ENCODE data around the gene MSMB.

Gene MSMB

DNA sequence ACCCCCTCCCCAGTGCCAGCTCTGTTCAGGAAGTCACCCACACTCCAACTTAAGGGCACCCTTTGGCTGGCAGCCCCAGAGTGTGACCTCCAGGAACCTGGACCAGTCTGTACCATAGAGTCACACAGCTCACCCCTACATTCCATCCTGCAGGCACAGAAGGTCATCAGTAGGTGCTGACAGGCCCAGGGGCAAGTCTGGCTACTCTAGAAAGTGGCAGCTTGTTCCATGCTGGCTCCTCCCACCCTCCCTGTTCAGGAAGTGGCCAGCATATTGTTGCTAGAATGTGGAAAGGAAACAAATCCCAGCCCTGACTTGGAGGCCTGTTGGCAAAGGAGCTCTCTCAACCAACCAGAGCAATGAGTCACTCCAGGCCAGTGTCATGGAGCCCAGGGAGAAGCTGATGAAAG lies 12.5 kb downstream of the MSMB start:
- no peak for DNase-seq (ENCODE audit: low read depth)

- DNase-seq (ENCODE audit: low read depth) = no peak
Observed at GRCh38 chr10:46031648-46032532, 14.2 kb downstream of the MSMB start.

DNA sequence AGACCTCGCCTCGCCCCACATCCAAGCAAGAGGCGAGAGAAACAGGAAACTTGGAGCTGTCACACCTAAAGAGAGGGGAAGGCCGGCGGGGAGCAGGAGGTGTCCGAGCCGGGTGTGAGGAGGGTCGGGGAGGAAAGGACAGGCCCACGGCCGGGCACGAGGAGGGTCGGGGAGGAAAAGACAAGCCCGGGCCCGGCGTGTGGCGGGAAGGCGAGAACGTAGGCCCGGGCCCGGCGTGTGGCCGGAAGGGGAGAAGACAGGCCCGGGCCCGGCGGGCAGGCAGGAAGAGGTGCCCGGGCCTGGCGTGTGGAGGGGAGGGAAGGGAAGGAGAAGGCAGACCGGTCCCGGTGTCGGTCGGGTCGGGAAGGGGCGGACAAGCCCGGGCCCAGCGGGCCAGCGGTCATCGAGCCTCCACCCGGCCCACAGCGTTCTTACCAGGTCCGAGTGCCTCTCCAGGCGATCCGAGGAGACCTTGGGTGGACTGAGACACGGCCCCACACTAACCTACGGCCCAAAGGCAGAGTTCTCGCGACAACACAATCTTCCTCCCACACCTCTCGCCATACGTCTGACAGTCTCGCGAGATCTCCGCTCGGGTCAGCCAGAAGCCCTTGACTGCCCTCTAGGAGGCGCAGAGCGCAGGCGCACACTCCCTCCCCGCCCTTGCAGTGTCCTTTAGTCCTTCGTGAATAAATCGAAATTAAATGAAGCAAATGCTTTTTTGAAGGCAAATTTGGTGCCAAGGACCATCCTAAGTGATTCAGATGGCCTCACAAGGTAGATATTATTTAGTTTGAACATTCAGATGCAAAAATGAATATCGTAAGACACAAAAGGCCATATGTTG lies 15.8 kb downstream of the MSMB start, which contains the start of gene NCOA4:
TSS of gene NCOA4 (minus strand) at position 533 of the 847 bp plus-strand sequence. CDS start 13,943 bp downstream, outside the sequence.
- DNase-seq (ENCODE audit: low read depth) = peak; percentile 90

DNA sequence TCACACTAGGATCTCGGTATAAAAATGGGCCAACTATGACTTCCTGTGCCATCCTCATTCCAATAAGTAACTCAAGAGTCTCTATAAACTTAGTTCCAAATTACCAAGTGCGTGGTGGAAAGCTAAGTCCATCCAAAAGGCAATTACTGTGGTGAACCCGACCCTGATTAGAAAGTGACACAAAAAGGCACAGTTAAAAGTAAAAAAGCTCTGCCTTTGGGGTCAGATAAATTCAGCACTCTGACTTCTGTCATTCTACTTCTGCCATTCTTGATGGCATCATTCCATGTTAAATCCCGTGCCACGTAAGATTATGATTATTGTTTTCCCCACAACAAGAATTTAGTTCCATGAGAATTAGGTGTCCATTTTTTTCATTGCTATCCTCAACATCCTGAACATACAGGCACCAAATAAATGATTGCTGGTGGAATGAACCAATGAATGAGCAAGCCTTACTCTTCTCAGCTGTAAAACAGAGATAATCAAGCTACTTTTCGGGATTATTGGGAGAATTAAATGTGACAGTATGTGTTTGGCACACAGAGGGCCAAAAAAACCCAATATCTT lies 16.5 kb downstream of the MSMB start:
- DNase-seq (ENCODE audit: low read depth) = no peak

GRCh38 chr10:46028584-46029460 lies 17.2 kb downstream of the MSMB start:
- no peak for DNase-seq (ENCODE audit: low read depth)

- DNase-seq (ENCODE audit: low read depth) = no peak
Observed at GRCh38 chr10:46026106-46026505, 20.0 kb downstream of the MSMB start.

GRCh38 chr10:46025406-46025805 lies 20.7 kb downstream of the MSMB start:
- no peak for DNase-seq (ENCODE audit: low read depth)

- no peak for DNase-seq (ENCODE audit: low read depth)
Observed at GRCh38 chr10:46024948-46025347, 21.1 kb downstream of the MSMB start.

DNA sequence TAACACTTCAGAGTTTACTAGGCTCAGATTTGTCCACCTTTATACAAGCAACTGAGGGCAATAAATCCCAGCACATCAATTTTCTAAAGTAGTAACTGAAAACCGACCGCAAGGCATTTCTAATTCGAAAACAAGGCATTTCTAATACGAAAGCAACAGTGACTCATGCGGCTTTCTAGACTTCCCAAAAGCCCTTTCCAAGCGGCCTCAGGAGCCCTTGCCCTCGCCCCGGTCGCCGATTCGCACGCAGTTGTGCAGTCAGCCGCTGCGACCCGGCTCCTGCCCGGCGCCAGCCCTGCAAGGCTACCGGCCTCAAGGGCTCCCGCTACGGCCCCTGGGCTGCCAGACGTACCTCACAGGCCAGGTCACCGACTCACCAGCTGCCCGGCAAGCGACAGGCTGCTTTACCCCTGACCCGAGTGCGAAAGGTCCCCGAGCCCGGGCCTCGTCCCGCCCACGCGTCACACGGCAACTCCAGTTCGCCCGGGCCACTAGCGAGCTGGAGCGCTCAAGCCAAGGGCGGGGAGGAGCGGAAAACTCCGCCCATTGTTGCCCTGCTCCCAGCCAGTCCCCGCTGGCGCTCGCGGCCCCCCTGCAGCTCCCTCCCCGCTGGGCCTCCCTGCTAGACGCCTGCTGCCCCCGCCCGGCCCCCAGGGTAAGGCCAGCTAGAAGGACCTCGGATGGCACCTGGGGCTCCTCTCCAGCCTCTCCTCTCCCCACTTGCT lies 22.9 kb downstream of the MSMB start:
- peak; percentile 54 for DNase-seq (ENCODE audit: low read depth)

- no peak for DNase-seq (ENCODE audit: low read depth)
Observed at GRCh38 chr10:46020344-46020657, 25.8 kb downstream of the MSMB start.

DNA sequence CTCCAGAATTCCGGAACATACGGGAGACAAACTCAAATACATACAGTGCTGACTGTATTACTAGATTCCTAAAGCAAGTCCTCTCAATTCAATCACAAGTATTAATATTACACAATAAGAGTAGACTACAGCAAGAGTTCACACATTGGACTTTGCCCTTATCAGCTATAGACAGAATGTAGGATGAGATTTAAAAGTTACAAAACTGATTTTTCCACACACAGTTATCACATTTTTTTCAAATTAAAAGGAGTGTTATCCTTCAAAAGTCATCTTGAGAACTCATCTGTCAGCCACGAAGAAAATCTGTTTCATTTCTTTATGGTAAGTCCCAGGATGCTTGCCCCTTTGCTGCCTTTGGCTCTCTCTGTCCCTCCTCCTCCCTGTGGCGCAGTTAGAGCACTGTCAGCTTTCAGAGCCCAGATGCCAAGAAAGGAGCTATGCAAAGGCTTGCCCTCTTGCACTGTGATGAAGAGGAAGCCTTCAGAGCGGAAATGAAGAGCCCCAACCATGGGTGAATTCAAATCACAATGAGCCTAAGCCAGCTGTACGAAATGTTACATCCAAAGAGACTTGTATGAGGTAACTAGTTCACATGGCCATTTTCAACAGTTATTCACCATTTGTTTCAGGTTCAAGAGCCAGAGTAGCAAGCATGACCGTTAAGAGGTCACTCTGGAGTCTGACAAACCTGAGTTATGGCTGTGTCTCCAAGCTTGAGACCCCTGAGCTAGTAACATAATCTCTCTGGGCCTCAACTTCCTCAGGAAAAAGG lies 26.3 kb downstream of the MSMB start:
- no peak for DNase-seq (ENCODE audit: low read depth)

DNA sequence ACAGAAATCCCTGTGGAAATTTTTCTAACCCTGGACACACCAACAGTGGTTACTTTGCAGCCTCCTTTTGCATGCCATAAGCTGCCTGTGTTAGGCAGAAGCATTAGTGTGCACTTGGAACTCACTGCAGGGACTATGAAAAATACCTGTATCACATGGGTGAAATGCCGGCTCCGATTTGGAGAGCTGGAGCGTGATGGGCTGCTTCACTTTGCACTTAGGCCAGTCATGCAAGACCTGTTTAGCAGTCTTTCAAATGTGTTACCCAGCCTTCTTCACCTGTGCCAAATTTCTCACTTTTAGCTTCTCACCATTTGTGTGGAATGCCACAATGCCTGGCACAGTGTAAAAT lies 26.9 kb downstream of the MSMB start:
- DNase-seq (ENCODE audit: low read depth) = no peak

- DNase-seq (ENCODE audit: low read depth) = no peak
Observed at GRCh38 chr10:46018453-46019176, 27.5 kb downstream of the MSMB start.

DNA sequence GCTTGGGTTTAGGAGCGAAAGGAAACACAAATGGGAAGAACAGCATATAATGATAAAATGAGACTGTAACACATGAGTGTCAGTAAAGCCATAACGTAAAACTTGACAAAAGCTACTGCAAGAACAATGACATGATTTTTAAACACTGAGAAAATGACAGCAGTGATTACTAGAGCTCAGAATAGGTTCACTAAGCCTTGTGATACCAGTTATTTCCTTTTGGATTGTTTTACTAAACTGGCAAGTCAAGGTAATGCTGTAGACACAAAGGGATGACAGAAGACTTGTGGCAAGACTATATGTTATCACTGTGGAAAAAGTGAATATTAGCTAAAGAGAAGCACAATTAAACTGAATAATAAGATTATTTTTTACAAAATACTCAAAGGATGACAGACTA lies 28.3 kb downstream of the MSMB start:
- no peak for DNase-seq (ENCODE audit: low read depth)

- no peak for DNase-seq (ENCODE audit: low read depth)
Observed at GRCh38 chr10:46016811-46017210, 29.3 kb downstream of the MSMB start.

DNA sequence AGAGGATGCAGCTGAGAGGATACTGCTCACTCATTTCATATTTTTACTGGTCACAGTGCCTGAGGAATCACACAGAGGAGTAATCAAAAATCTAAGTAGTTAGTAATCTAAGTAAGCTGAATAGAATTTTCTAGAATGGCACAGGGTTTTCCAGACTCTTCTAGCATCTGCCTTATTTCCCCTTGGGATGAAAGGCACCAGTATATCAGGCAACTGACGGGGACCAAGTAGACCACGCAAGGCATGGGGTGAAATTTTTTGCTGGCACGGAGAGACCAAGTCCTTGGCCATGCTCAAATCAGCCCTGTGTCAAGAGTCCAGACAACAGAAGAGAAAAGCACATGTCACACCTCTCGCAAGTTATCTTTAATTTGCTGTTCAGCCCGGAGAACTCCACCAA lies 29.9 kb downstream of the MSMB start:
- no peak for DNase-seq (ENCODE audit: low read depth)

GRCh38 chr10:46014683-46015405 lies 31.2 kb downstream of the MSMB start:
- no peak for DNase-seq (ENCODE audit: low read depth)

DNA sequence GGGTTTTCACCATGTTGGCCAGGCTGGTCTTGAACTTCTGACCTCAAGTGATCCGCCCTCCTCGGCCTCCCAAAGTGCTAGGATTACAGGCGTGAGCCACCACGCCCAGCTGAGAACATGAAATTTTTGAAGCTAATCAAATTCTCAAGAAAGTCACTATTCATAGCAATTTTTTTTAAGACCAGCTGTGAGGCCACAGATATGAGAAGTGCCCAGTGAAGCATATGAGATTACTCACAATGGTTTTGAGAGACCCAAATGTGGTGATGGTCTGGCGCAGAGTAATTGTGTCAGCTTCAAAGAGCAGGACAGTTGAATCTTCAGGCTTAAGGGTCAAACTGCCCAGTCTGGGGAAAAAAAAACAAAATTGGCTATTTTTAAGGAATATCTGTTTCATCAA lies 31.9 kb downstream of the MSMB start:
- no peak for DNase-seq (ENCODE audit: low read depth)

- DNase-seq (ENCODE audit: low read depth) = no peak
Observed at GRCh38 chr10:46012746-46013145, 33.3 kb downstream of the MSMB start.

All from stimulated activated CD8-positive, alpha-beta memory T cell treated with anti-CD3 and anti-CD28 coated beads, Interleukin-15, amount 100 ng/mL, for 1 hour (primary cell).